ENCODE results near the gene ACOT7.

ACOT7 gene

DNA sequence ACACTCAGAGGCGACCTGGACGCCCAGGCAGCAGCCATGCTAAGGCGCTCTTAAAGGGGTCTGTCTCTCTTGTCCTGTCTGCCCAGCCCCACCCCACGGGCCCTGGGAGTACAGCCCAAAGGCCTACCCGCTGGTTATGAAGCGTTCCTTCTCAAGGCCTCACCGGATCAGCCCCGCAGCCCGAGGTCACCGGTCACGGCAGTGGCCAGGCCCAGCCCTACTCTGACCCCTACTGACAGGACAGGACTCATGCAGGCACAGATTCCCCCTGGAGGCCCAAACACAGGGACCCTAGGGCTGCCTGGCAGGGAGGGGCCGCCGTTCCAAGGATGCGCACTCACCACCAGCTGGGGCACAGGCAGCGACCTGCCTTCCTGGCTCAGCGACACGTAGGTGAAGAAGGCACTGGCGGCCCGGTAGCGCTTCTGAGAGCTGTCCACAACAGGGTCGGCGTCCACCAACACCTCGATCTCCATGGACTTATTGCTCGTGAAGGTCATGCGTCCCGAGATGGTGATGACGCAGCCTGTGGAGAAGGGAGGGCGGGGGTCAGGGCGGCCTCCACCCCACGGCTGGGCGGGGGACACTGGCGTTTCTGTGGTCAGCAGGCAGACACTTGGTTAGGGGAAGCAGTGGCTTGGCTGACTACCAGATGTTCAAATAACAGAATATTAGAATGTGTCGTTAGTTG lies 112.7 kb downstream of the ACOT7 start:
- no peak for DNase-seq

DNA sequence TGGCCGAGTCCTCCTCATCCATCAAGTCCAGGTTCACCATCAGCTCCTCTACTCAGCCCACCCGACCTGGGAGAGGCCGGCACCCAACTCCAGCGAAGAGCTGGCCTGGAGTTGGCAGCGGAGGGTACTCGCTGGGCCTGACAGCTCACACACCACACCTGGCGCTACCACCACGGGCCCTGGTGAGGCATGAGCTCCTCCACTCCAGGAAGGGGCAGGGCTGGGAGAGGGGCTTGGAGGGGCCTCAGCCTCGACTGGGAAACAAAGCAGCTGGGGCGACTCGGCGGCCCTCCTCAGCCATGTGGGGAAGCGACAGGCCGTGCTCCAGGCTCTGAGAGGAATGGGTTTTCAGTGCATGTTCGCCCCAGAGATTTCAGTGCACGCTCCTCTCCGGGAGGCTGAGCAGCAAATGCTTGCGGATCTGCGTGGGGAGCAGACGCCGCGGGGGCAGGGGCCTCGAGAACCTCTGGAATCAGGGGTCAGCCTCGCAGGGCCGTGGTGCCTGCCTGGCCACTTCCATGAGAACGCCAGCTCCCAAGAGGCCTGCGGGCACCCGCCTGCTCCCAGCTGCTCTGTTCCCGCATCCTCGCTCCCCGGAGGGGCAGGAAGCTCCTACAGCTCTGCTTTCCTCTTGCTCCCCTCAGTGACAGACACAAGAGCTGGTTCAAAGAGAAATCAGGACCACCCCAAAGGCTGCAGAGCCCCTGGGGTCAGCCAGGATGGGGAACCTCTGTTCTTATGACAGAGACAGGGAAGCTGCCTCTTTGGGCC lies 113.8 kb downstream of the ACOT7 start:
- DNase-seq: no peak

DNA sequence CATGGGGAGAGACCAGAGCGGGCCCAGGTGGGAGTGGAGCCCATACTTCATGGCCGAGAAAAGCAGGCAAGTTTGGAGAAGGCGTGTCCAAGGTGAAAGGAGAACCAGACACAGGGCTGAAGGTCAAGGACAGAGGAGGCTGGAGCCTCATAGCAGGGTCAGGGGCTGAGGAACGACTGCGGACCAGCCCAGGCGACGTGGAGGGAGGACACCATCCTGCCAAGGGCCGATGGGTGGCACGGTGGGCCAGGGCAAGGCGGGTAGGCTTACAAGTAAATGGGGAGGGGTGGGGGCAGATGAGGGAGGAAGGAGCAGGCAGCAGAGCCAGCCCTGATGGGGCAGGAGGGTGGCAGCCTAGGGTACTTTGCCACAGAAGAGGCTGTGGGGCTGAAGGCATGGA lies 114.5 kb downstream of the ACOT7 start:
- DNase-seq: no peak

DNA sequence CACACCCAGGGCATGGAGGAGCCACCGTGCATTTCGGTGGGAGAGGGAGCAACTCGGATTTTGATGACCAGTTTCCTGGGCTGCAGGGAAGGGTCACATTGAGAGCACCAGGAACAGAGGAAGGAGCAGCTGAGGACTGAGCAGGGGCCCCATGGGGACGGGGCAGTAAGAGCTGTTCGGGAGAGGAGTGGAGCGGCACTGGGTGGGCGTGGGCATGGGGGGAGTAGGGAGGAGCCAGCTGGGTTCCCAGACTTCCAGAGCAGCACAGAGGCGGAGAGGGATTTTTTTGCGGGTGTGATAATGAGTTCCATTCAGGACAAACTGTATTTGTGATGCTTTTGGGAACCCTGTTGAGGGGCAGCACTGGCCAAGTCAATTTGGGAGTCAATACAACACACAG lies 115.3 kb downstream of the ACOT7 start:
- DNase-seq: no peak

DNA sequence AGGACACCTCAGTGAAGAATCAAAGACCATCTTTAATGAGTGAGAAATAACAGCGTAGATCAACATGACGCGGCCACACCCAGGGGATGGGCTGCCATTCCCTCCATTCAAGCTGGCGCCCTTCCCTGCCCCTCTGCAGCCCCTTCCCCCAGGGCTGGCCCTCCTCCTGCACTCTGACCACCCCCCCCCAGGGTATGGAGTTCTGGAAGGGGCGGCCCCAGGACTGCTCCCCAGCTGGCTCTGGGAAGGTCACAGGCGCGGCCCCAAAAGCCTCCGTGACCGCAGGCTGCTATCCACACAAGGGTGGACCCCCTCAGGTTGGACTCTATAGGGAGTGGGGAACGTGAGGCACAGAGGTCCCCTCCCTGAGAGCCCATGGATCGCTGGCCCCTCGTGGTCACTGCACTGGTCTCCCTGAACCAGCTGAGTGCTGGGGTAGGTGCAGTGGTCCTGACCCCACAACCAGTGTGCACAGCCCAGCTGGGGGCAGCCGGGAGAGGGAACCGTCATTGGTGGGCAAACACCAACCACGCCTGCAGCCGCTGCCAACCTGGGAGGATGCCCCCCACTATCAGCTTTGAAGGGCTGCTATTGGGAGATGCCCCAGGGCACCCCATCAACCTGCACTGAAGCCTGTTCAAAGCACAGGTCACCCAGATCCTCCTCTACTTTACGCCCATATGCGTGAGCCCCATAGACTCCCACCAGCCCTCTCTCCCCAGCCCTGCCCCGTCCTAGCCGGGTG lies 116.6 kb downstream of the ACOT7 start:
- no peak for DNase-seq

DNA sequence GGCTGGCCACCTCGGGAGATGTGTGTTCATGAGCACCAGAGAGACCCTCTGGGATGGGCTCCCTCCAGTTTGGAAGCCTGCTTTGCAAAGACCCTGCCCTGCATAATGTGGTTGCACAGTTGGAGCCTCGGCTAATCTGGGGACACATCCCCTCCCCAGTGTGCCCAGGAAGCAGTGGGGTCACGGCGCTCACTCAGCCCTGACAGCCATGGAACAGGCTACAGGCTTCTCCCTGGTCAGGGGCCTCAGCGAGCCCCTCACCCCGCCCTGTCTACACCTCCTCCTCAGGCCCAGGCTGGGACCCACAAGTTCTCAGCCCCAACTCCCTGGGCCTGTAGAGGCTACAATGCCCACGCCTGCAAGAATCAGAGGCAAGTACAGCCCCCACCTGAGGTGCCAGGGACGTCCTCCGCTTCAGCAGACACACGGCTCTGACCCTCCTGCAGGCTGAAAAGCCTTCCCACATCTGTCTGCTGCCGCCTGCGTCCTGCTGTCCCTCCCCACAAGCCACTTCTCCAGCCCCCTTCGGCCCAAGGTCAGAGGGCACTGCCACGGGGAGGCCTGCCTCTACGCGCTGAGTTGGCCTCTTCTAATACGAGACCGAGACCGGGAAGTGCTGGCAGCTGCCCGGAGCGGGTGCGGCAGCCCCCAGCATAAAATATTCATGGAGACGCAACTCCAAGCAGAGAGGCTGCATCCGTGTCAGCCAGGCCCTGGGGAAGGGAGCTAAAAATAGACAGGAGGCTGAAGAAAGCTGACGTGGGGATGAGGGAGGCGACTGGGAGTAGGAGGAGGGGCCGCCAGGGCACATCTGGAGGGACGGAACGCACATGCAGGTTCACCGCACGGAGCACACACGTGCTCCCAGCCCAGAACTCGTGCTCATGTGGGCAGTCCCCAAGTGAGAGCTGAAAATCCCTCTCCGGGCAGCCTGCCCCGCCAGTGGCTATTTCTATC lies 117.5 kb downstream of the ACOT7 start:
- DNase-seq: no peak

DNA sequence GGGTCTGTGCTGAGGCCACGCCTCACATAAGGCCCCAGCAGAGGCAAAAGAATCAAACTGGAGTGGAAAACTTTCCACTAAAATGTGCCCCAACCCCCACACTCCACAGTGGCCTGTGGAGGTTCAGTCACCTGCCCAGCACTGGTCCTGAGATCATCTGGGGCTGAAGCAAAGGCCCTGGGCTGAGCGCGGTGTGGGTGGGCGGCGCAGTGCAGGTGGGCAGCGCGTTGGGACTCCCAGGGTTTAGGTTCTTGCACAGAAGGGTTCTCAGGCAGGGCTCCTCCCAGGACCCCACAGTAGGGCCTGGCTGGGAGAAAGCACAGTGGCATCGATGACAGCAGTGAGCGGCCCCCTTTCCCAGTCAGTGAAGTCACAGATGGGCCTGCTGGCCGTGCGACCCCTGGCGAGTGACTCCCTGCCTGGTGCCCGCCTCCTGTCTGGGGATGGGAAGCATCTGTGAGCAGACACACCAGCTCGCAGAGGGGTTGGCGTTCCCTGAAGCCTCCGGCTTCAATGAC lies 118.9 kb downstream of the ACOT7 start:
- no peak for DNase-seq

DNA sequence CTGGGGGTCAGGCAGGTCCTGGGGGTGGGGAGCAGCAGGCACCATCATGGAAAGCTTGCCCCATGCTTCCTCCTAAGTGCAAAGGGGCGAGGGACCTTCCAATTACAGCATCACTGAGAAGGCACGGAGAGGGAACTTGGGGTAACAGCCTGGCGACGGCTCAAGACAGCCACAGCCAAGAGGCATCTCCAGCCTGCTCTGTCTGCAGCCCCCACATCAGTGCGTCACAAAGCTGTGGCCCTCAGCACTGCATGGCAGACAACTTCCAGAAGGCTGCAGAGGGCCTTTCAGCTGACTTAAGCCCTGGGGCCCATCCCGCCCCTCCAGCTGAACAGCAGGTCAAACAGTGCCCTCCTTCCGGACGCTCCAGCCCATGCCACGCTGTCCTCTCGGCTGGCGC lies 119.5 kb downstream of the ACOT7 start:
- DNase-seq: no peak

DNA sequence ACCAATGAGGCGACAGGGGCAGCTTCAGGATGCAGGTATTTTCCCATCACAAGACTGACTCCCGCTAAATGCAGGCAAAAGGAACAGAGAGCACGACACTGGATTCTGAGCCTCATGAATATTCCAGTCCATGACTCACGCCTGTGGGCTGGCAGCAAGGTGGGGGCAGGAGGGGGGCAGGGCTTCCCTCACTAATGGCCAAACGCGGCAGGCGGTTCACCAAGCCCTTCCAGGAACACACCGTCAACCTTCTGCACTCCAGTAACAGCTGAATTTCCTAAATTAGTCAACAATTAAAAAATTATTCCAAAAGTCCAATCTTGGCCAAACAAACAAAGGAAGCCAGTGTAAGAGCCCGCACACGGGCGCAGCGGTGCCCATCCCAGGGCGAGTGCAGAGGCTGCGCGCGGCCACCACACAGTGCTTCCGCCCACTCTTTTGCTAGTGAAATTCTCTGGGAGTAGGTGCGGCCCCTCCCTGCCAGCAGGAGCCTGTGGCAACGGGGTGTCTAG lies 120.1 kb downstream of the ACOT7 start:
- no peak for DNase-seq

DNA sequence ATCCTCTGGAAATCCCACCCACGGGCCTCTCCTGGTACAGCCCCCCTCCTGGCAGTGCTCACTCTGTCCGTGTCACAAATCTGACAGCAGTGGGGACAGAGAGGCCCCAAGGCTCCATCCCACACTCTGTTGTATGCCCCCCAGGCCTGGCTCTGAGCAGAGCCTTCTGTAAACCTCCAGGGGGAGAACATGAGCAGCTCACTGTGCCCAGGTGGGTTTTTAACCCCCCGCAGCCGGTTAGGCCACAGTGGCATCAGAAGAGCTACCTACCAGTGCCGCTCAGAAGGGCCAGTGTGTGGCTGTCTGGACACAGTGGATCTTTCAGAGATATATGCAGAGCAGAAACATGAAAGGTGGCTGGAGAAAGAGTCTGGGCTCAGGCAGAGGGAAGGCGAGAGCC lies 120.7 kb downstream of the ACOT7 start:
- no peak for DNase-seq

DNA sequence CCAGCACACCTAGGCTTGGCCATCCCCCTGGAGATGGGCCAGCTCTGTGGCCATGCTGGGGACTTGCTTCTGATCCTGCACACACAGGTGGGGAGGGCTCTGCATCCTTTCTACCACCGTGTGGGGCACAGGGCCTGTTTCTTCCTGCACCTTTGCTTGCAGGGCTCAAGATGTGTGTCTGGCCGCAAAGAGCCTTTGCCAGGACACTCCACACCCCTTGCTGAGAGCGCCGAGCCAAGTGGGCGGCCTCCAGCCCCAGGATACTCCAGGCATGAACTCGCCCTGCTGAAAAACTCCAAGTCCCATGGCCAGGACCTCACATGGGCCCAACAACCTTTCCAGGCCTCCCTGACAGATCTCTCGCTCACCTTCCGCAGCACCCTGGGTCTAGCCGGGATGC lies 121.1 kb downstream of the ACOT7 start:
- no peak for DNase-seq

DNA sequence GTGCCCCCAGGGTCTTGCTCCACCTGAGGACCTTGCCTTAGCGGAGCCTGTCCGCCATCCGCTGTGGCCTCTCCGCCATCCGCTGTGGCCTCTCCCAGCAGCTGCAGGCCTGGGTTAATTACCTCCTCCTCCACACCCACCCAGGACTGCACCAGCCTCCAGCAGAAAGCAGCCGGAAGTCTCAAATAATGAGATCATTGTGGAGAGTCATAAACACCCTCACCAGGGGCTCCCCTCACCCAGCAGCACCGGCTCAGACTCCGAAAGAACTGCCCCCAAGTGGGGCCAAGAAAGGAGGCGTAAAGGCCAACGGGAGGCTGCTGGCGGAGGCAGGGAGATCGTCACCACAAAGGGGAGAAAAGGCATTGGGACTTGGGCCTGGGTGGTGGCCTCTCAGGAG lies 122.0 kb downstream of the ACOT7 start:
- DNase-seq: no peak

DNA sequence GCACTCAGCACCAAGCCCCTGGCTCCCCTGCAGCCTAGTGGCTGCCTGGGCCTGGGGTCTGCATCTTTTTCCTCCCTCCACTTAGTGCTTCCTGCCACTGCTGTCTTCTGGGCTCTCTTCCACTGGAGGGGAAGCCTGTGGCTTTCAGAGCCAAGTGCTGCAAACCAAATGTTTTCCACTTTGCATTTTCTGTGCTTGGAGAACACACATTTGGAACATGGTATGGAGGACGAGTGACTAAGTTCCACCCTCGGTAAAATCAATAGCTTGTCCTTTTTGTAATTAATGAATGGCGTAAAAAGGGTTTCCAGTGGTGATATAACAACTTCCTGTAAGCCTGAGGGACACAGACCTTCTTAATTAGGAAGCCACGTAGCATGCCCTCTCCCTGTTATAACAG lies 122.6 kb downstream of the ACOT7 start:
- peak in 1 of 2 experiments; percentile 30 for DNase-seq

DNA sequence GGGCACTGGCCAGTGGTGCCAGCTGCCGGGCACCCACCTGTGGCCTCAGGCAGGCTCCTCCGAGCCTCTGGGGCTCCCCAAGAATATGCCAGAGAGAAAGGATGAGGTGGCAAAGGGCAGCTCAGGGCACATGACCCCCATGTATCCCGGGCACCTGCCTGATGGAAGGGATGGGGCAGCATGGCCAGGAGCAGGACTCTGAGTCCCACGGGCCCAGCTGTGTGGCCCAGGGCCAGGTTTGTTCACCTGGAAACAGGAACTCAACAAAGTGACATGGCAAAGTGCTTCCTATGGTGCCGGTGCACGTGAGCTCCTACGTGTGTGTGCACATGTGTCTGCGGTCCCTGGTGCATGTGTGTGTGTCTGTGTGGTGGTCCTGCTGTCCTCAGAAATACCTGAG lies 123.2 kb downstream of the ACOT7 start:
- no peak for DNase-seq

DNA sequence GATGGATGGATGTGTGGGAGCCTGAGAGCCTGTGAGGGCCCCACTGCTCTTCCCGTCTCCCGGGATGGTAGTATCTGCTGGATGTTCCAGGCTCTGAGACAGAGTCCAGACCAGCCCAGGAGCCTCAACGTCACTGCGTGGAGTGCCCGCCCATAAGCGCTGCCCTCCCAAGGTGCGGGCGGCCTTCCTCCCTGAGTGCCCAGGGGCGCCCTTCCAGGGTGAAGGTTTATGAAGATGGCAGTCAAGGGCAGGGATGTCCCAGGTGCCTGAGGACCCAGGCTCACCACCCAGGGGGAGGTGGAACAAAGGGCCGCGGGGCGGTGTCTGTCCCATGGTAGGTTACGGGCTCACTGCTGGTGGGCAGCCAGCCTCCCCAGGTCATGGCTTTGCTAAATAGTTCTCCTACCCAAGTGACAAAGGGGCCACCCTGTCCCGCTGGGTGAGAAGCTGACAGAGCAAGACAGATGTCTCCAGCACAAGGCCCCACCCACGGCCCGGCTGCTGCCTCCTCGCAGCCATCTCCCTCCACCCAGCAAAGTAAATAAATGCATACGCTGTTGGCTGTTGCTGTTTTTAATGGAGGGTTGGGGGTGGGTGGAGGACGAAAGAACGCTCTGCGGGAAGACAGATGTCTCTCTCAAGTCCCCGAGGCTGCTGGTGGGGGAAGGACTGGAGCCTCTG lies 123.7 kb downstream of the ACOT7 start:
- peak in 1 of 2 experiments; percentile 75 for DNase-seq

DNA sequence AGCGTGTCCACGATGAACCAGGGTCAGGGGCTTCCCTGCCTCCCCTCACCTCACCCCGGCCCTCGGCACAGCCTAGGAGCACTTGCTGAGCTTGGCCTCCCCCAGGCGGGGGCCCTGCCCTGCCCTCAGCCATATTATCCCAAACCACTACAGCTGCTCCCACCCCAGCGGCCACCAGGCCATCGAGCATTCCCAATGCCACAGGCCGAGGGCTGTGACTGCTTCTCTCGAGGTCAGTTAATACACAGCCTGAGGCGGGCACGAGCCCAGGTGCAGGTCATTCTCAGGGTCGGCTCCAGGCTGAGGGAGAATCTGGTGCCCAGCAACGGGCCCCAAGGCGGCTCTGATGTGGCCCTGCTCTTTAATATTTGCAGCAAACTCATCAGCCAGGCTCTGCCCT lies 124.3 kb downstream of the ACOT7 start:
- no peak for DNase-seq

DNA sequence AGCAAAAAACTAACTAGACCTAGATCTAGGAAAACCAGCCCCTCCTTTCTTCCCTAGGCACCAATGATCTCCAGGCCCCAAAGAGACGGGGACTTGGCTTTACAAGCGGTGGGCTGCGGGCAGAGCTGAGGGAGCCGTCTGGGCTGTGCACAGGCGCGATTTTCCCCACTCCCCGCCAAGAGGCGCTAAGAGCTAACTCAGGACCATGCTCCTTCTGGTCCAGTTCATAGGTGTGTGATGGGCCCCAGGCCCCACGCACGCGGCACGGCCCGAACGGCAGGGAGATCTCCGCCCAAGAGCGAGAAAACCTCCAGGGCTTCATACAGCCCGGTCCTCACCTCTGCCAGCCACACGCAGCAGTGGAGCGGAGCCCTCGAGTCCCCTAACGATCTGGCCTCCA lies 125.2 kb downstream of the ACOT7 start:
- DNase-seq: no peak

DNA sequence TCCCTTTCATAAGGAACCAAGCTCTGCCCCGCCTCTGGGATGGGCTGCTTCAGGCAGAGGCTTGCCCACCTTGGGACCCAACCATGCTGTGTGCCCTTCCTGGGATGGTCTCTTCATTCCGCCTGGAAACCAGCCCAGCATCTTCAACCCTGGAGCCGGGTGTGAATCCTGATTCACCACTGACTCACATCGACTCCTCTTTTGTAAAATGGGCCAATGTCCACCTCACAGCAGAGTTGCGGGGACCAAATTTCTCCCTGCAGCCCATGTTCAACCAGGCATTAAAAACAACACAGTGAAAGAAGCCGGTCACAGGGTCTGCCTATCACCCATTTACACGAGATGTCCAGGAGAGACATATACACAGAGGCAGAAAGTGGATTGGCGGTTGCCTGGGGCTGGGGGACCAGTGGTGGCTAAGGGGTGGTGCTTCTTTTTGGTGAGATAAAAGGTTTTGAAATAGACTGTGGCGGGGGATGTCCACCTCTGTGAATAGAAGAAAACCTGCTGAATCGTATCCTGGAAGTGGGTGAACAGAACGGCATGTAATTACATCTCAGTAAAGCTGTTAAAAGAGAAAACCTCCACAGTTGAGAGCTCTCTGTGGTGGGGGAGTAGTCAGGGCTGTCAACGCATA lies 125.8 kb downstream of the ACOT7 start:
- DNase-seq: no peak

DNA sequence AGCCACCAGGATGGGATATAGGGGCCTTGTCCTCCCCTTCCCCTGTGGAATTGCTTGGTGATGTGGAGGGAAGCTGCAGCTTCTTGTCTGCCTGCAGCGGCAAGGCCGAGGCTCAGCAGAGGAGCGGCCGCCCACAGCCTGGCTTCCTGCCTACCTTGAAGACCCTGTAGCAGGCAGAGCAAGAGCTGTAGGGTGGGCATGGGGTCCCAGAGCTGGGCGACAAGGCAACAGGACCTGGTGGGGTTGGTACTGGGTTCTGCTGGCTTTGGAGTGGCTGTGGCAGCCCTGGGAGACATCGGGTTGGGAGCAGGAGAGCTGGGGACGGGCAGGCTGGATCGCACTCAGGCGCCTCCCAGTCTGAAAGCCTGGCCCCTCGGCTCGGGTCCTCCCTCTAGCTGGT lies 126.9 kb downstream of the ACOT7 start:
- no peak for DNase-seq

DNA sequence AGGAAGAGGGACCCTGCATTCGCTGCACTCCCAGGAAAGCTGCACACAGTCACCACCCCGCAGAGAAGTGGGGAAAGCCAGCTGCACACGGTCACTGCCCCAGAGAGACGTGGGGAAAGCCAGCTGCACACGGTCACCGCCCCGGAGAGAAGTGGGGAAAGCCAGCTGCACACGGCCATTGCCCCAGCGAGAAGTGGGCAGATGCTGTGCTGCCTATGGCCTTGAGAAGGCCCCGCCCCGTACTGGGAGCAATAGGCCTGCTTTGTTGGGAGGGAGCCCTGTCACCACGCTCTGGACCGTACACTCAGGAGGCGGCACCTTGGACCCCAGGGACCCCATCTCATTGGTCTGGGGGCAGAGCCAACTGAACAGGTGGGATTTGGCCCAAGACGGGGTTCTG lies 128.4 kb downstream of the ACOT7 start:
- no peak for DNase-seq

DNA sequence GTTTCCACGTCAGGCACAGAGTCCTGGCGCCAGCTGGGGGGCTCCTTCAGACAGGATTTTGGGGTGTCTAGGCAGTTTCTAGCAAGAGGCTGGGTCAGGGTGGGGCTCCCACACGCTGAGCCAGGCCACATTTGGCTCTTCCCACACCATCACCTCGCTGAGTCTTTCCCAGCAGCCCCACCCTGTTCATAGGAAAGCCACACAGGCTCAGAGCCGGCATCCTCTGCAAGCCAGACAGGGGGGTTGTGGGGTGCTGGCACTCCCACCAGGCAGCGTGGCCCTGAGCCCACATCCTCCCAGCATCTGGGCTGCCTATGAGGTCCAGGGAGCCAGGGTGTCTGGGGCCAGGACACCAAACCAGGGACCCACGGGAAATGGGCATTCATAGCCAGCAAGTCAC lies 129.9 kb downstream of the ACOT7 start:
- no peak for DNase-seq
